GM18868 (cell line): Measurements from ENCODE around the gene ZNHIT6.
"Not testable (repeated sequence)": the region's sequence is repeated elsewhere in the genome, so short reads cannot be mapped to it uniquely, and the experiment has no call there.

ENCODE experiments used
- ATAC-seq: cut with Tn5 transposase; IDR thresholded peaks from one replicate; pipeline ENCODE4 v1.9.1; 2021; ENCODE audit warnings: mild to moderate bottlenecking, moderate library complexity; ENCODE audit not compliant: unreplicated experiment

The ZNHIT6 gene

GRCh38 chr1:85672031-85672660 lies 36.1 kb downstream of the ZNHIT6 start:
- ATAC-seq = no peak

- no peak for ATAC-seq
Measured at GRCh38 chr1:85665932-85666331, 42.3 kb downstream of the ZNHIT6 start.

- ATAC-seq = no peak
Measured at GRCh38 chr1:85663382-85663781, 44.9 kb downstream of the ZNHIT6 start.

GRCh38 chr1:85661767-85662166 lies 46.5 kb downstream of the ZNHIT6 start:
- ATAC-seq = peak; percentile 46

- no peak for ATAC-seq
Measured at GRCh38 chr1:85660541-85660940, 47.7 kb downstream of the ZNHIT6 start.

DNA sequence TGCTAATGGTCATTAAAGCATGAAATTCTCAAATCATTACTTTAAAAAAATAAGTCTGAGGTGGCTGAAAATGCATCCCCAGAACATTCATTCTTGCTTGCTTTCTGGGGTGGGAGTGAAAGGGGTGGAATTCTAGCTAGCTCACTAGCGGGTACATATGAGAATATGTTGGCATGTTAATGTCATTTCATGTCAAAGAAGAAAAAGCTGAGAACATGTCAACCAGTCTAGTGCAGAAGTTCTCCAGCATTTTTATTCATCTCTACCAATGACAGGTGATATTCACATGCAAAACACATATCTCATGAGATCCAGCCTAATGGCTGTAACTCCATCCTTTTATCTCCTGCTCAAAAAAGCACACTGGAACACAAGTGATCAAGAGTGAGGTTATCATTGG lies 49.1 kb downstream of the ZNHIT6 start:
- no peak for ATAC-seq

GRCh38 chr1:85656948-85657347 lies 51.3 kb downstream of the ZNHIT6 start:
- ATAC-seq = no peak

DNA sequence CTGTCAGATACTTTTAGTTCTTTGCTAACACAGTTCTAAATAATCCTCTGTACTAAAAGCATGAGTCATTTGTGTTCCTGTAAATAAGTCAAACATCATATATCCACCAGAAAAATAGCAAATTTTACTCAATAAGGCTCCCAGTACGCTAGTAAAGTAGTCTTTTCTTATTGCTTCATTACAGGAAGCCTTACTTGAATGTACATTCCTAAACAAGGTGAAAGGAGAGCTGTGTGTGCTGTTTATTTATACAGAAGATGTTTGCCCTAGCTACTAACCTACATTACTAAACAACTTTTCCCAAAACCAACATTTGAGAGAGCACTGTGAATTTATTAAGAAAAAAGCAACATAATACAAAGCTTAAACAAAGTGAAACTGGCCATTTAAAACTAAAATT lies 52.0 kb downstream of the ZNHIT6 start:
- no peak for ATAC-seq

DNA sequence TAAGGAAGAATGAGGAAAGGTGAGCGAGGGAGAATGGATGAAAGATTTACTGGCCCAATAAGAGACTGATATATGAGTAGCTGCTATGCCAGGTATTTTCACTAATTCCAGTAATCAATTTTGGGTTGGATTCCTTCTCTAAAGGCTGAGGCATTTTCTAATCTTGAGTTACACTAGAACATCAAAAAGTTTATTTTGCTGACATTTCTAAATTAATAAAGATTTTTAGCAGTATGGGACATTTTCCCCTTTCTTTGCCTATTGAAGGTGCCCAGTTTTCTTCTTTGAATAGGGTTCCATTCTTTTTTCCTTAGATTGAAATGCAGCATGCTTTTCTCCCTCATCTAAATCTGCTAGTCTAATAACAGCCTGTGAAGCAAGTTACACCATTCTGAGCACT lies 52.9 kb downstream of the ZNHIT6 start:
- ATAC-seq = no peak

GRCh38 chr1:85654066-85654782 lies 54.0 kb downstream of the ZNHIT6 start:
- ATAC-seq = peak; percentile 77

- no peak for ATAC-seq
Measured at GRCh38 chr1:85652327-85652726, 55.9 kb downstream of the ZNHIT6 start.

DNA sequence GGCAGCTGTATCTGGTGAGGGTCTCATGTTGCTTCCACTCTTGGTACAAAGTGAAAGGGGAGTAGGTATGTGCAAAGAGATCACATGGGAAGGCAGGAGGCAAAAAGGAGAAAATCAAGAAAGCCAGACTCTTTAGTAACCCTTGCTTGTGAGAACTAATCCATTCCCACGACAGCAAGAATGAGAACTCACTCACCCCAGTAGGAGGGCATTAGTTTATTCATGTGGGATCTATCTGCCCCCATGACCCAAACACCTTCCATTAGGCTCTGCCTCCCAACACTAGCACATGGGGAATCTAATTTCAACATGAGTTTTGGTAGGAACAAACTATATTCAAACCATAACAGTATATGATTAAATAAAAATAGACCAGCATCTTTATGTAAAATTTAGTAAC lies 57.6 kb downstream of the ZNHIT6 start:
- no peak for ATAC-seq

DNA sequence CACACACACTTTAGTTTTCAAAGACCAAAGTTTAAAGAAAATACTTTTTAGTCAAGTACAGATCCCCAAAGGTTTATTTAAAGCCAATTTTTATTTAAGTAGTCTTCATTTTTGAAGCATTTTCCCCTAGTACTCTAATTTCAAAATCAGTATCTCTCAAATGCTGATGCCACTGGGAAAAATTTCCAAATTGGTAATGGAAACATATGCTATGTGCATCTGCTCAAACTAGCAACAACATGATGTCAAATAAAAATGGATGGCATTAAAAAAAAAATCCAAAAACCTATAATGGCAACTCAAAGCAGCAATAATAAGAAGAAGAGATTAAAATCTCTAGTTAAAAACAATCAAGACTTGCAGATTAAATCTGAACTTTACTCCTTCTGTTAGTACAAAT lies 58.6 kb downstream of the ZNHIT6 start:
- ATAC-seq = no peak

DNA sequence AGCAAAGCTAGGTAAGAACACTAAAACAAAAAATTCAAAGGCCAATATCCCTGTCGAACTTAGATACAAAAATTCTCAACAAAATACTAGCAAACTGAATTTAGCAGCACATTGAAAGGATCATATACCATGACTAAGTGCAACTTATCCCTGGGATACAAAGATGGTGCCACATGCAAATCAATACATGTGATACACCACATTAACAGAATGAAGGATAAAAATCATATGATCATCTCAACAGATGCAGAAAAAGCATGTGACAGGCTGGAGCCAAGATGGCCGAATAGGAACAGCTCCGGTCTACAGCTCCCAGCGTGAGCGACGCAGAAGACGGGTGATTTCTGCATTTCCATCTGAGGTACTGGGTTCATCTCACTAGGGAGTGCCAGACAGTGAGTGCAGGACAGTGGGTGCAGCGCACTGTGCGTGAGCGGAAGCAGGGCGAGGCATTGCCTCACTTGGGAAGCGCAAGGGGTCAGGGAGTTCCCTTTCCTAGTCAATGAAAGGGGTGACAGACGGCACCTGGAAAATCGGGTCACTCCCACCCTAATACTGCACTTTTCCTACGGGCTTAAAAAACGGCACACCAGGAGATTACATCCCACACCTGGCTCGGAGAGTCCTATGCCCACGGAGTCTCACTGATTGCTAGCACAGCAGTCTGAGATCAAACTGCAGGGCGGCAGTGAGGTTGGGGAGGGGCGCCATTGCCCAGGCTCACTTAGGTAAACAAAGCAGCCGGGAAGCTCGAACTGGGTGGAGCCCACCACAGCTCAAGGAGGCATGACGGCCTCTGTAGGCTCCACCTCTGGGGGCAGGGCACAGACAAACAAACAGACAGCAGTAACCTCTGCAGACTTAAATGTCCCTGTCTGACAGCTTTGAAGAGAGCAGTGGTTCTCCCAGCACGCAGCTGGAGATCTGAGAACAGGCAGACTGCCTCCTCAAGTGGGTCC lies 66.4 kb downstream of the ZNHIT6 start:
- not testable (repeated sequence) for ATAC-seq

DNA sequence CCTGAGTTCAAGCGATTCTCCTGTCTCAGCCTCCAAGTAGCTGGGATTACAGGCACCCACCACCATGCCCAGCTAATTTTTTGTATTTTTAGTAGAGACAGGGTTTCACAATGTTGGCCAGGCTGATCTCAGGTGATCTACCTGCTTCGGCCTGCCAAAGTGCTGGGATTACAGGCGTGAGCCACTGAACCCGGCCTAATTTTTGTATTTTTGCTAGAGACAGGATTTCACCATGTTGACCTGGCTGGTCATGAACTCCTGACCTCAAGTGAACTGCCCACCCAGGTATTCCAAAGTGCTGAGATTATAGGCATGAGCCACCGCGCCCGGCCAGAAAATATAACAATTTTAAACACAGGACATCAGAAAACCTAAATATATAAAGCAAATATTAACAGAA lies 68.3 kb downstream of the ZNHIT6 start:
- ATAC-seq = not testable (repeated sequence)

- ATAC-seq = no peak
Measured at GRCh38 chr1:85638412-85638811, 69.8 kb downstream of the ZNHIT6 start.

DNA sequence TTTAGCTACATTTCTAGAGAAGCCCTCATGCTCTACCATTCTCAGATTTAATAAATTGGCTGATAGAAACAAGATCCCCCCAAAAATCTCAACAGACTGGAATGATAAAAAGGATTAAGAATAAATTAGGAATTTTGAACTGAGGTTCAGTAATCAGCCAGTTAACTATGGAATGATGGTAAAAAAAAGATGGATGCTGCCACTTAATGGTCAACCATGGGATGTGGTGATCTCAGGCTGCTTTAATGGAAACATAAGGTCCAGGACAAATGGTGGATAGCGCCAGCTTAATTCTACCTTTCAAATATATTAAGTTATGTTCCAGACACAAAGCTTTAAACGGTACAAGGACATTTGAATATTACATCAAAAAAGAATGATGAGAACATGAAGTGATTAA lies 77.7 kb downstream of the ZNHIT6 start:
- ATAC-seq = no peak

- ATAC-seq = no peak
Measured at GRCh38 chr1:85629532-85629920, 78.7 kb downstream of the ZNHIT6 start.

DNA sequence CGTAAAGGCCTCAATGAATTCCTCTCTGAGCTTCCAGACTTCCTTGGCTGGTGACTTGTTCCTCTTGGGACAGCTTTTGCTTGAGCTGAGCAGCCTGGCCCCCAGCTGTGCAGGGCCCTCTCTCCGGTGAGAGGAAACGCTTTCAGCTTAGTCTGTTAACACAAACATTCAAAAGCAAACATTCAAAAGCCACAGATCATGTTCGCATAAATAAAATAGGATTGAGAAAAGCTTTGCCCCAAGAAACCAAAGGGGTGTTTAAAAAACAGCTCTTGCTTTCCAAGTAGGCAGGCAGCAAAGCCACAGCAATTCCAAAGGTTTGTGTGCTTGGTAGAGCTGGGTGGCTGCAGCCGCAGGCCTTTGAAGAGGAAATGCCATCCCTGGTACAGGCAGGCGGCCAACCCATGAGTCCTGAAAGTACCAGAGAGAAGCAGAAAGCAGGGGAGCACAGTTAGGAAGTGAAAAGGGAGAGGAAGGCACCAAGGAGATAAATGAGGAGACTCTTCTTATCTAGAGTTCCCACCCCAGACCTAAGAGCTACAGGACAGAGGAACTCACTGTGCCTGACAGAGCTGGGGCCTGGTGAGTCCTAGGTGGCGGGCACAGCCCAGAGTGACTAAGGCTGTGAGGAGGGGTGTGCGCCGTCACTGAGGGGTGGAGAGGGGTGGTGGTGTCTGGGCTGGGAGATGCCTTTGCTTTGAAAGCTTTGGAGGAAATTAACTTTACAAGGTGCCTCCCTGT lies 79.3 kb downstream of the ZNHIT6 start:
- ATAC-seq = no peak

GRCh38 chr1:85626818-85627217 lies 81.4 kb downstream of the ZNHIT6 start:
- no peak for ATAC-seq

DNA sequence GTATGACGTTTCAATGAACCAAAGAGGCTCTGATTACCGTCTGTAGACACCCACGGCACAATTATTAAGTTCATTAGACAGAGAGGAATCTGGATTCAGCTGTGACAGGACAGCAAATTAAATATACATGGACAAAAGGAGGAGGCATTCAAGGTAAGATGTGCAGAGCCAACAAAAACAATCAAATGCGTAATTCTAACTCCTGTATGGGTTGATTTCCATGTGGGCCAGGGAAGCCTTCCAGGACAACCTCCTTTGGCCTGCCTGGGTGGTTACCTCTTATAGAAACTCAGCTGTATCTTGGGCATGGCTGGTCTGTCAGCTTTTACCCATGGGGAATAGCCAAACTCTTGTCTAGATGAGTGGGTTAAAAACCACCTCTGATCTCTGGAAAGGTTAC lies 83.9 kb downstream of the ZNHIT6 start:
- ATAC-seq = no peak
